HUDEP-2 (cell line): ENCODE results near the gene SCN8A.
"Not testable (repeated sequence)": the region's sequence is repeated elsewhere in the genome, so short reads cannot be mapped to it uniquely, and the experiment has no call there.

Source experiments
- DNase-seq, 76 experiments: peaks; one replicate each; lab custom pipeline; 2025; ENCODE audit not compliant: unreplicated experiment in 76 of 76; lab: John Stamatoyannopoulos, UW

Gene SCN8A

DNA sequence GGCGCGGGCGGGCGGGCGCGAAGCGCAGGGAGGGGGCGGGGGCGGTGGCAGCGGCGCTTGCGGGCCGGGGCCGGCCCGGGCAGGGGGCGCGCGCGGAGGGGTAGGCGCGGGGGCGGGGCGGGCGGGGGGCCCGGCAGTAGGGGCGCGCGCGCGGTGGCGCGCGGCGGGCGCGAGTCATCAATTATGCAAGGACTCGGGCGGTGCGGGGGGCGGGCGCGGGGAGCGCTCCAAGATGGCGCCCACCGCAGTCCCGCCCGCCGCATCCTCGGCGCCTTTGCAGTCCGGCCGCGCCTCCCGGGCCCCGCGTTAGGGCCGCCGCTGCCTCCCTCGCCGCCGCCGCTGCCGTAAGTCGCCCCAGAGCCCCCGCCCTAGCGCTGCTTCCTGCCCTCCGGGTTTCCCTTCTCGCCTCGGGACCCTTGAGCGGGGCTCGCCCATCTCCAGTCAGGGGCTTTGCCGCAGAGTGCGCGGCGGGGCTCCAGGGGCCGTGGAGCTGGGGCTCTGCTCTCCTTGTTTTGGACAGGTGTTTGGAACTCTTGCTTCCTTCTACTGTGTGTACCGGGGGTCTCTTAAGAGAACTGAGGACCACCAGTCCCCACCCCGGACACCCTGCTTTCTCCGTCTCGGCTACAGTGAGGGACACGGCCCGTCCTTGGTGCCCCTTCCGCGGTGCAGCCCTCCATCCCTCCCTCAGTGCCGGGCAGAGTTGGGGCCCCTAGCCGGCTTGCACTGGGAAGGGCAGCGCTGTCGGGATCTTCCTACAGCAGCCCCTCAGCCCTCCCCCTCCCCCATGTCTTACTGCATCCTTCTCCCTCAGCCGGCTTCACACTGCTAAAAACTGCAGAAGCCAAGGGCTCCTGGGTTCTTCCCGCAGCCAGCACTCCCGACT is at the start of gene SCN8A:
Gene SCN8A, plus strand, starts transcription at position 218 of the 886 bp plus-strand sequence. CDS start 71,585 bp downstream, outside the sequence.
- no peak for DNase-seq

GRCh38 chr12:51546097-51546496 is 44.9 kb upstream of the SCN8A start:
- DNase-seq = no peak

GRCh38 chr12:51547606-51548005 is 43.4 kb upstream of the SCN8A start:
- no peak for DNase-seq

DNA sequence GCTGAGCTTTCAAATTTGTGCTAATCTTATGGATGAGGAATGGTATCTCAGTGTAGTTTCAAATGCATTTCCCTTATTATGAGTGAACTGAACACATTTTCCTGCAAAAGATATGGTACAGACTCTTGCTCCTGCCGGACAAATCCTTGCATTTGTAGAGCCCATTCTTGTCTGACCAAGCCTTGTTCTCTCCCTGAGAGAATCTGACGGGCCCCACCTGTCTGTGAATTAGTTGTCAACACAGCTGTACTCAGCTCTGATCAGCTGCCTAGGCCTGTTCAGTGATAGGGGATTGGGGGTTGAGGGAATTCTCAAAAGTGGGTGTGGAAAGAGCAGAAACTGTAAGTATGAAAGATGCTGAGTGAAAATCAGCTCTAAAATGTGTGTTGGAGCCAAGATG is 42.8 kb upstream of the SCN8A start:
- DNase-seq = no peak

DNA sequence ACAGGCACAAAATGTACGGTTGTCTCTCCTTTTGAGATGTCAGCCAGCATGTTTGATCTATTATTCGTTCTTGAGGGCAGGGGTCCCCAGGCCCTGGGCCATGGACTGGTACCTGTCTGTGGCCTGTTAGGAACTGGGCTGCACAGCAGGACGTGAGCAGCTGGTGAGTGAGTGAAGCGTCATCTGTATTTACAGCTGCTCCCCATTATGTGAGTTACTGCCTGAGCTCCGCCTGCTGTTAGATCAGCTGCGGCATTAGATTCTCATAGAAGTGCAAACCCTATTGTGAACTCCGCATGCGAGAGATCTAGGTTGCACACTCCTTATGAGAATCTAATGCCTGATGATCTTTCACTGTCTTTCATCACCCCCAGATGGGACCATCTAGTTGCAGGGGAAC is 41.4 kb upstream of the SCN8A start:
- no peak for DNase-seq

DNA sequence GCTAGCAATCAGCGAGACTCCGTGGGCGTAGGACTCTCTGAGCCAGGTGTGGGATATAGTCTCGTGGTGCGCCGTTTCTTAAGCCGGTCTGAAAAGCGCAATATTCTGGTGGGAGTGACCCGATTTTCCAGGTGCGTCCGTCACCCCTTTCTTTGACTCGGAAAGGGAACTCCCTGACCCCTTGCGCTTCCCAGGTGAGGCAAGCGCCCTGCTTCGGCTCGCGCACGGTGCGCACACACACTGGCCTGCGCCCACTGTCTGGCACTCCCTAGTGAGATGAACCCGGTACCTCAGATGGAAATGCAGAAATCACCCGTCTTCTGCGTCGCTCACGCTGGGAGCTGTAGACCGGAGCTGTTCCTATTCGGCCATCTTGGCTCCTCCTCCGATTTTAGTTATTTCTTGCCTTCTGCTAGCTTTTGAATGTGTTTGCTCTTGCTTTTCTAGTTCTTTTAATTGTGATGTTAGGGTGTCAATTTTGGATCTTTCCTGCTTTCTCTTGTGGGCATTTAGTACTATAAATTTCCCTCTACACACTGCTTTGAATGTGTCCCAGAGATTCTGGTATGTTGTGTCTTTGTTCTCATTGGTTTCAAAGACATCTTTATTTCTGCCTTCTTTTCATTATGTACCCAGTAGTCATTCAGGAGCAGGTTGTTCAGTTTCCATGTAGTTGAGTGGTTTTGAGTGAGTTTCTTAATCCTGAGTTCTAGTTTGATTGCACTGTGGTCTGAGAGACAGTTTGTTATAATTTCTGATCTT is 22.6 kb upstream of the SCN8A start:
- not testable (repeated sequence) for DNase-seq

DNA sequence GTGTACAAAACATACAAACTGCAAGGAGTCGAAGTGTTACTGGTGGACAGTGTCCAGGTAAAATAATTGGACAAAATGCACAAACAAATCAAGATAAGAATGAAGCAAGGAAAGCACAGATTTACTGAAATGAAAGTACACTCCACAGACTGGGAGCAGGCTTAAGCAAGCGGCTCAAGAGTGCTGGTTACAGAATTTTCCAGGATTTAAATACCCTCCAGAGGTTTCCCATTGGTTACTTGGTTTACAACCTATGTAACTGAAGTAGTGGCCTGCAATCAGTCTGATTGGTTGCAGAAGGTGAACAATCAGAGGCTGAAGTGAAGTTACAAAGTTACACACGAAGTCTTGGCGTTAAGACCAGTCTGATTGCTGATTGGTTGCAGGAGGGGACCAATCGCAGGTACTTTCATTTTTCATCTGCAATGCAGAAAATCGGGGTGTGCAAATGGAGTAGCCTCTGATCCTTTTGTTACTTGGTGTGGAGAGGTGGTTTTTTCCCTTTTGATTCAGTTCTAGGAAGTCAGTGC is 11.6 kb upstream of the SCN8A start:
- DNase-seq = no peak

DNA sequence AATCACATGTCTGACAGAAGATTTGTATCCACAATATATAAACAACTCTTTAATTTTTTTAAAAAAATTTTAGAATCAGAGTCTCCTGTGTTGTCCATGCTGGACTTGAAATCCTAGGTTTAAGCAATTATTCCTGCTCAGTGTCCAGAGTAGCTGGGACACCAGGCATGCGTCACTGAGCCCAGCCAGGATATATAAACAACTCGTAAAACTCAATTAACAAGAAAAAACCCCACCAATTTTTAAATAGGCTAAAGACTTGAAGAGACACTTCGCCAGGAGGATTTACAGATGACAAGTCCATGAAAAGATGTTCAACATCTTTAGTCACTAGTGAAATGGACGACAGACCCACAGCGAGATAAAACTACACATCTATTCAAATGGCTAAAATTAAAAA is 2.0 kb upstream of the SCN8A start:
- no peak for DNase-seq

GRCh38 chr12:51589557-51590176 is 1.4 kb upstream of the SCN8A start:
- DNase-seq = no peak

DNA sequence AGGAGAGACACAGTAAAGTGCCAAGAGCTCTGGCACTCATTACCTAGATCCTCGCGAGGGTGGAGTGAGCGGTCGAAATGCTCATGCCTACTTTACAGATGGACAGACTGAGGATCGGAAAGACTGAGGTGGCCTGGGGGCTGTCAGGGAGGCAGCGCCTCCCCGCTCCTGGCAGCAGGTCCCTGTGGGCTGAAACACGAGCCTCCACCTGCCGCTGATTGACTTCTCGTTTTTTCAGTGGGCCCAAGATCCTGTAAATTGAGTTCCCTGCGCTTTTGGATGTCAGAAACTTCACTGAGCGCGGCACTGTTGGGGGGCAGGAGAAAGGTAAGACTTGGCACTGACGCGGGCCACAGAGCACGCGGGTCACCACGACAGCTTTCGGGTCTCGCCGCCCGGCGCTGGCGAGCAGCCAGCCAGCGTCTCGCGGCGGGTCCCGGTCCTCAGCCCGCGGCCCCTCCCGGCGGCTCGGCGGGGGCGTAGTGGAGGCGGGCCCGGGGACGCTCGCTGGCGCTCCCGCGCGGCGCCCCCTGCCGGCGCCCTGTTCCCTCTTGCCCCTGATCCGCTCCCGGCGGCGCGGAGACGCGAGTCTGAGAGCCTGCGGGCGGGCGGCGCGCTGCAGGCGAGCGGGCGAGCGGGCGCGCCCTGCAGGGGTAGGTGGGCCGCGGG is 552 bp upstream of the SCN8A start:
- DNase-seq = peak in 38 of 76 experiments; percentile 0 to 60 (median 23)

DNA sequence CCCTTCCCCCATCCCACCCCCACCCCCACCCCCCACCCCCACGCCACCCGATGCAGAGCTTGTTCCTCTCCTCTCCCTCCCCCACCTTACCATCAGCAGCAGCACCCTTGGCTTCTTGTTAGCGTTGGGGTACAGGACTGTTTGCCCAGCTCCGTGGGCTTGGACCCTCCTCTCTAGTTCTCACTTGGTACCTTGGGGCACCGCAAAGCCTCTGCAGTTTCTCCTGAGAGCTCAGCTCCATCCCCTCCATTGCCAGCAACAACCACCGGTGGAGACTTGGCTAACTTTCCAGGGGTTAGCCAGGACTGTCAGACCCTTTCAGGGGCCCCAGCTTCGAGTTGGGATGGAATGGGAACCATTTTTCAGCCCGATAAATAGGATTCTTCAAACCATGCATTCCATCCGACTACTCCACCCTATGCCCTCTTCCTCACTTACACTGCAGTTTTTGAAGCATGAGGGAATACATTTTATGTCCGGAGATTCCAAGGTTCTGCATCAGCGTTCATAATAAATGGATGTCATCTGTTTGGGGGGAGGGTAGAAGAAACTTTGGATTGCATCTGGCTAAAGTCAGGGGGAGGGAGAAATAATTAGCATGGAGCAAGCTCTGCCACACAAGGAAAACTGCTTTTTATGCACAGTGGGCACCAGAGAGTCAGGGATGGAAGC is 1.1 kb downstream of the SCN8A start:
- DNase-seq = no peak

DNA sequence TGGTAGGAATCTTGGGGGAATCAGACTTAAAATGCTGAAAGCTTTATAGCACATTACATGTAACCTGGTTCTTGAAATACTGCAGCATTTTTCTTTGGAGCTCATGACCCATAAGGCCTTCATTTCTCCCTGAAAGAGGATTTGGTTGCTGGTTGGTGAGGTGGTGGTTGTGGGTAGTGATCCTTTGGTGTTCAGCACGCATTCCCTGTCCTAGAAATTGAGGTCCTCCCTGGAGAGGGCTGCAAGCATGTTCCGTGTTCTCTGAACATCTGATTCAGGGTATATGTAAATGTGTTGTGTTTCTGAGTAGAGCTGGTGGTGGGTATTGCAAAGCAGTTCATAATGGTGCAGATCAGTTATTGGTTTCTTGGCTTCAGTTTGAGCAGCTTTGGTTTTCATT is 2.0 kb downstream of the SCN8A start:
- DNase-seq = no peak

DNA sequence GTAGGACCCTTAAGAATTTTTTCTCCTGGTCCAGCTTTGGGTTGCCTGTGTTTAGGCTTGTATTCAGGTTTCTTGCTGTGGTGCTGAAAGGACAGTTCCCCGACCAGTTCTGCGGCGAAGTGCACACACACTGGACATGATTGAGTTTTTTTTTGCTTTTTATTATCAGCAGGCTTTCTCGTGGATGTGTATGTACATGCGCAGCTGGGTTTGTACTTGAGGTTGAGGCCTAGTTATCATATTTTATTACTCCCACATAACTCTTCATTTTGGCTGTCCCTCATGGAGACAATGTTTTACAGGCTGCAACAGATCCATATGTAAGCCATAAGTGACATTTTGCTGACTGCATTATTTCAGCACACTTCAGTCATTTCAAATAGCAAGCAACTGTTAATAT is 2.5 kb downstream of the SCN8A start:
- DNase-seq = peak in 17 of 76 experiments; percentile 1 to 43 (median 12)

DNA sequence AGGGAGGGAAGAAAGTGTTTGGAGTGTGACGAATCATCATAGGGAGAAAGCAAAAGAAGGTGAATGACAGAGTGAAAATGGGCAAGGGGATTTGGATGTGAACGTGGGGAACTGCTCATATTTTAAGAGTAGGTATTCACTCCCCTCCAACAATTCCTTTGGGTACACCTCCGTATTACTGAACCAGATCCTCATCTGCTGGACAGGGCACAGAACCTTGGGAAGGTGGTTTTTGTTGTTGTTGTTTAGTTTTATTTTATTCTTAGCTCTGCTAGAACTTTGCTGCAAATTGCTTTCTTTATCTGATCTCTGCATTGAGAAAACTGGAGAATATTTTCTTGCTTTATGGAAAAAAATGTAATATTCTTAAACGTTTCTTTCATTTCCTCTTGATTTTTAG is 7.1 kb downstream of the SCN8A start:
- no peak for DNase-seq

- DNase-seq = no peak
Measured at GRCh38 chr12:51600721-51601120, 9.7 kb downstream of the SCN8A start.

DNA sequence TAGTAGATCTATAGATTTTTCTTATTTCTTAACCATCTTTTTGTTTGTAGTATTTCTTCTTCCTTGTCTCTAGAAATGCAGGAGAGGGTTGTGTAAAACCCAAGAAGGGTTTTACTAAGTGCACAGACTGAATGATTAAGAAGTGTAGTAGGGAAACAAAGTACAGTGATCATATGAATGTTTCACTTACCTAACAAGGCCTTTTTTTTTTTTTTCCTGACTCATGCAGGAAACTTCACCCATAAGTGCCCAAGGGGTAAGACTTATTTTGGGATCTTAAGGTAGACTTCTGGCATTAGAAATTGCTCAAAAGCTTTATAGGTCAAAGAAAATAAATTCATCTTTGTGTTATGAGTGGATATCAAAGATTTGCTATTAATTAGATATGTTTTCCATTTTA is 10.2 kb downstream of the SCN8A start:
- DNase-seq = no peak

DNA sequence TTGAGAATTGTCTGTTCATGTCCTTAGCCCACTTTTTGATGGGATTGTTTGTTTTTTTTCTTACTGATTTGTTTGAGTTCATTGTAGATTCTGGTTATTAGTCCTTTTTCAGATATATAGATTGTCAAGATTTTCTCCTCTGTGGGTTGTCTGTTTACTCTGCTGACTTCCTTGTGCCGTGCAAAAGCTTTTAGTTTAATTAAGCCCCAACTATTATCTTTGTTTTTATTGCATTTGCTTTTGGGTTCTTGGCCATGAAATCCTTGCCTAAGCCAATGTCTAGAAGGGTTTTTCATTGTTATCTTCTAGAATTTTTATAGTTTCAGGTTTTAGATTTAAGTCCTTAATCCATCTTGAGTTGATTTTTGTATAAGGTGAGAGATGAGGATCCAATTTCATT is 14.9 kb downstream of the SCN8A start:
- DNase-seq = not testable (repeated sequence)

GRCh38 chr12:51607197-51607596 is 16.2 kb downstream of the SCN8A start:
- DNase-seq = not testable (repeated sequence)

- DNase-seq = no peak
Measured at GRCh38 chr12:51620448-51620847, 29.4 kb downstream of the SCN8A start.
